Right lobe of liver (tissue), 6 donors: ENCODE data around the gene CTSD. TPM values are rescaled to one million over a fixed set of nuclear protein-coding genes. Genes with fewer than 3 reads are reported as not detected.

Experiments
- ATAC-seq, 4 donors: fragments of 200-7000 bp; cut with Tn5 transposase; one replicate each; pipeline ENCODE4 v1.9.1; 2020; ENCODE audit warnings: mild to moderate bottlenecking in 4 of 4, moderate library complexity in 4 of 4
- DNase-seq, 3 donors: peaks; one replicate each; pipeline ENCODE4 v3.0.0-alpha.2; 2020
- H3K27ac ChIP-seq, 3 donors: fragments of 200-600 bp; one replicate each; pipeline ENCODE4 v1.8.0; 2022
- H3K27me3 ChIP-seq, 2 donors: fragments of 200-600 bp; one replicate each; pipeline ENCODE4 v1.8.0; 2022
- H3K36me3 ChIP-seq, 4 donors: fragments of 200-600 bp; sonication (generic) in 1 of 4; one replicate each; pipeline versions ENCODE4 v1.5.1 to v1.8.0; 2017 to 2022; ENCODE audit warnings: control low read depth in 1 of 4
- H3K4me1 ChIP-seq, 4 donors: fragments of 200-600 bp; sonication (generic) in 1 of 4; one replicate each; pipeline versions ENCODE4 v1.5.1 to v1.8.0; 2017 to 2022; ENCODE audit warnings: control low read depth in 1 of 4
- H3K4me3 ChIP-seq, 3 donors: fragments of 200-600 bp; one replicate each; pipeline ENCODE4 v1.8.0; 2022
- H3K9me3 ChIP-seq, 4 donors: fragments of 200-600 bp; sonication (generic) in 1 of 4; one replicate each; pipeline versions ENCODE4 v1.5.1 to v1.8.0; 2017 to 2022; ENCODE audit warnings: control low read depth in 1 of 4
- CTCF ChIP-seq, 4 donors: fragments of 200-600 bp in 3 of 4; fragments of 450-650 bp in 1 of 4; IDR thresholded peaks; one replicate each; pipeline versions ENCODE4 v1.5.1 to v1.8.0; 2016 to 2022; ENCODE audit warnings: antibody characterized with exemption in 4 of 4, mild to moderate bottlenecking in 2 of 4
- POLR2A ChIP-seq: fragments of 450-650 bp; IDR thresholded peaks from one replicate; pipeline ENCODE4 v1.6.1; 2017; ENCODE audit warnings: antibody characterized with exemption, mild to moderate bottlenecking
- WGBS: methylation state at CpG from one replicate; pipeline ENCODE4 v1.1.6; 2018; ENCODE audit warnings: low coverage, low lambda C conversion rate; ENCODE audit not compliant: insufficient coverage; ENCODE audit errors: missing lambda C conversion rate; 5-methylcytosine and 5-hydroxymethylcytosine counted together
- intact Hi-C, 2 donors: fragments of 100-400 bp; cut with DNase I; formaldehyde crosslinking; loops; one replicate each; pipeline versions ENCODE4 v1.11.2 to v1.14.1; 2022
- total RNA-seq, 6 experiments: library from RNA; depleted of rRNA in 2 of 6; stranded (reverse); fragments of >200 nt in 2 of 6; fragmentation: NEBNext Ultra II Directional in 3 of 6; extraction: Animal tissue kit (Norgen Biotek cat#: 25700) in 3 of 6; gene quantifications; one replicate each; pipeline versions ENCODE4 v1.1.0 to v1.2.4, GENCODE V29; 2016 to 2023
- donor health status: DM: no; HTN: yes; CAD: no.
- donor health status: DM: no; HTN: no; CAD: no.
- donor health status: DM: no; HTN: no; CAD: no.
- donor health status: DM: no; HTN: yes; CAD: no.
- donor health status: DM: no; HTN: yes; CAD: no.

CTSD gene
- total RNA-seq, 6 experiments from 2014 or later: 515 to 1,549 (median 1,009) TPM

GRCh38 chr11:1703146-1703545 lies 60.6 kb downstream of the CTSD start:
- H3K4me1 ChIP-seq: no peaks in the 10 kb centered on the region
- 78% methylated on average over 5 of the region's 6 CpGs for WGBS
- TF ChIP-seq CTCF (IDR thresholded peaks at IDR 0.05) (no peak), POLR2A (no peak)
- no peaks in the 10 kb centered on the region for H3K27me3 ChIP-seq
- no peak overlapping the region for H3K4me3 ChIP-seq
- no peak overlapping the region for H3K27ac ChIP-seq
- H3K36me3 ChIP-seq: no peaks in the 10 kb centered on the region
- intact Hi-C loops: no loop called here
- DNase-seq: peak in 1 of 3 donors; percentile 2
- no peaks in the 10 kb centered on the region for H3K9me3 ChIP-seq
- ATAC-seq: no peak

Other genes with a start within 250 kb of the CTSD start
- 10 to 100 TPM in 2 of 6 experiments, 1 to 10 TPM in 2, under 1 TPM in 2; 0.22 to 13.7 (median 4.4) TPM for gene DUSP8, start 191.7 kb downstream of the CTSD start, total RNA-seq
- not detected for gene KRTAP5-1, start 178.6 kb downstream of the CTSD start, total RNA-seq
- not detected for gene KRTAP5-2, start 165.6 kb downstream of the CTSD start, total RNA-seq
- gene KRTAP5-3, start 155.5 kb downstream of the CTSD start, total RNA-seq: not detected
- gene KRTAP5-4, start 141.8 kb downstream of the CTSD start, total RNA-seq: not detected
- gene KRTAP5-5, start 134.2 kb downstream of the CTSD start, total RNA-seq: not detected
- gene KRTAP5-6, start 66.7 kb downstream of the CTSD start, total RNA-seq: 1 to 10 TPM in 3 of 6 experiments, under 1 TPM in 2, not detected in 1; 0.79 to 1.5 (median 1.2) TPM
- gene IFITM10, start 13.3 kb downstream of the CTSD start, total RNA-seq: 10 to 100 TPM in 1 of 6 experiments, 1 to 10 TPM in 5; 1.3 to 11.4 (median 6.7) TPM
- gene SYT8, start 71.1 kb upstream of the CTSD start, total RNA-seq: under 1 TPM in 1 of 6 experiments, not detected in 5; 0.68 TPM
- gene TNNI2, start 75.1 kb upstream of the CTSD start, total RNA-seq: 1 to 10 TPM in 2 of 6 experiments, under 1 TPM in 1, not detected in 3; 0.31 to 1.9 (median 1.1) TPM
- gene LSP1, start 89.2 kb upstream of the CTSD start, total RNA-seq: 10 to 100 TPM in 3 of 6 experiments, 1 to 10 TPM in 3; 2.3 to 20.6 (median 8.8) TPM
- not detected for gene PRR33, start 128.0 kb upstream of the CTSD start, total RNA-seq
- gene TNNT3, start 155.8 kb upstream of the CTSD start, total RNA-seq: 1 to 10 TPM in 1 of 6 experiments, under 1 TPM in 1, not detected in 4; 0.44 to 2.2 TPM
- 100 to 1,000 TPM in 1 of 6 experiments, 10 to 100 TPM in 5; 23.1 to 121 (median 36.4) TPM for gene MRPL23, start 183.4 kb upstream of the CTSD start, total RNA-seq
- gene H19, start 233.9 kb upstream of the CTSD start, total RNA-seq: 100 to 1,000 TPM; 143 to 898 (median 229) TPM